OCI-LY3 (cell line): Measurements from ENCODE around the gene SLC22A12.

Experiments used
- H2AFZ ChIP-seq: fragments of 200-600, 300-600 bp; shearing (Covaris generic); 2 replicates; pipeline ENCODE4 v1.6.0; 2014; ENCODE audit warnings: antibody characterized with exemption, low read depth, low read length
- H3K27ac ChIP-seq: fragments of 200-600, 300-600 bp; sonication (generic); 2 replicates; pipeline ENCODE4 v1.5.1; 2014; ENCODE audit warnings: mild to moderate bottlenecking, low read length, moderate library complexity, mixed read lengths
- H3K27me3 ChIP-seq: fragments of 200-600, 300-600 bp; sonication (generic); 2 replicates; pipeline ENCODE4 v1.6.1; 2014; ENCODE audit warnings: low read depth, low read length, mixed read lengths
- H3K36me3 ChIP-seq: fragments of 200-600, 300-600 bp; sonication (generic); replicated peaks from 2 replicates; pipeline ENCODE3; 2014; ENCODE audit warnings: low read depth, low read length, mixed read lengths
- H3K4me1 ChIP-seq: fragments of 300-600, 200-600 bp; sonication (generic); 2 replicates; pipeline ENCODE4 v1.6.1; 2014; ENCODE audit warnings: low read length, mixed read lengths
- H3K4me2 ChIP-seq: fragments of 200-600, 300-600 bp; sonication (generic); 2 replicates; pipeline ENCODE4 v1.6.1; 2014; ENCODE audit warnings: low read length, mixed read lengths
- H3K4me3 ChIP-seq: fragments of 300-600, 200-600 bp; sonication (generic); 2 replicates; pipeline ENCODE4 v1.5.1; 2014; ENCODE audit warnings: antibody characterized with exemption, mild to moderate bottlenecking, low read length, moderate library complexity
- H3K79me2 ChIP-seq: fragments of 300-600, 200-600 bp; shearing (Covaris generic); 2 replicates; pipeline ENCODE4 v1.6.1; 2014; ENCODE audit warnings: mild to moderate bottlenecking, low read length, mixed read lengths
- H3K9ac ChIP-seq: fragments of 300-600, 200-600 bp; shearing (Covaris generic); 2 replicates; pipeline ENCODE4 v1.6.0; 2014; ENCODE audit warnings: mild to moderate bottlenecking, low read length, moderate library complexity
- H3K9me3 ChIP-seq: fragments of 200-600, 300-600 bp; shearing (Covaris generic); 2 replicates; pipeline ENCODE4 v1.6.1; 2014; ENCODE audit warnings: low read length, mixed read lengths; ENCODE audit not compliant: insufficient read depth
- H4K20me1 ChIP-seq: fragments of 200-600, 300-600 bp; sonication (generic); 2 replicates; pipeline ENCODE4 v1.6.1; 2016; ENCODE audit warnings: low read length, mixed read lengths; ENCODE audit not compliant: insufficient read depth
- CTCF ChIP-seq: fragments of 200-600, 300-600 bp; sonication (generic); IDR thresholded peaks from 2 replicates; pipeline ENCODE4 v1.5.1; 2014; ENCODE audit warnings: antibody characterized with exemption, low read length, low read depth
- EZH2phosphoT487 ChIP-seq: fragments of 200-600 bp; shearing (Covaris generic); IDR thresholded peaks from 2 replicates; pipeline ENCODE4 v1.6.1; 2018; ENCODE audit warnings: antibody characterized with exemption, mixed run types, low read depth

Gene SLC22A12

GRCh38 chr11:64553554-64554201 is 37.3 kb upstream of the SLC22A12 start:
- H3K9me3 ChIP-seq, result no peaks in the 10 kb centered on the region
- H3K4me2 ChIP-seq, result no peak overlapping the region
- H3K79me2 ChIP-seq, result no peaks in the 10 kb centered on the region
- 0 out of 2 replicates have a peak, but pooled peaks cover 2% of the 10 kb centered on the region for H3K27me3 ChIP-seq
- H3K36me3 ChIP-seq, result no peaks in the 10 kb centered on the region
- H2AFZ ChIP-seq, result no peak overlapping the region
- TF ChIP-seq CTCF (peak; percentile 97), EZH2phosphoT487 (no peak)
- H3K27ac ChIP-seq, result no peak overlapping the region
- no peak overlapping the region for H3K4me3 ChIP-seq
- H3K4me1 ChIP-seq, result peaks cover 11% of the 10 kb centered on the region
- no peak overlapping the region for H3K9ac ChIP-seq
- no peaks in the 10 kb centered on the region for H4K20me1 ChIP-seq

- TF ChIP-seq CTCF (no peak), EZH2phosphoT487 (no peak)
- H3K79me2 ChIP-seq, result no peaks in the 10 kb centered on the region
- H3K27ac ChIP-seq, result no peak overlapping the region
- H4K20me1 ChIP-seq, result no peaks in the 10 kb centered on the region
- no peak overlapping the region for H3K9ac ChIP-seq
- H3K4me2 ChIP-seq, result no peak overlapping the region
- no peaks in the 10 kb centered on the region for H3K9me3 ChIP-seq
- H3K4me3 ChIP-seq, result no peak overlapping the region
- H3K27me3 ChIP-seq, result 0 out of 2 replicates have a peak, but pooled peaks cover 2% of the 10 kb centered on the region
- no peak overlapping the region for H2AFZ ChIP-seq
- peaks cover 11% of the 10 kb centered on the region for H3K4me1 ChIP-seq
- H3K36me3 ChIP-seq, result no peaks in the 10 kb centered on the region
These were observed 34.8 kb upstream of the SLC22A12 start for GRCh38 chr11:64556044-64556720.

DNA sequence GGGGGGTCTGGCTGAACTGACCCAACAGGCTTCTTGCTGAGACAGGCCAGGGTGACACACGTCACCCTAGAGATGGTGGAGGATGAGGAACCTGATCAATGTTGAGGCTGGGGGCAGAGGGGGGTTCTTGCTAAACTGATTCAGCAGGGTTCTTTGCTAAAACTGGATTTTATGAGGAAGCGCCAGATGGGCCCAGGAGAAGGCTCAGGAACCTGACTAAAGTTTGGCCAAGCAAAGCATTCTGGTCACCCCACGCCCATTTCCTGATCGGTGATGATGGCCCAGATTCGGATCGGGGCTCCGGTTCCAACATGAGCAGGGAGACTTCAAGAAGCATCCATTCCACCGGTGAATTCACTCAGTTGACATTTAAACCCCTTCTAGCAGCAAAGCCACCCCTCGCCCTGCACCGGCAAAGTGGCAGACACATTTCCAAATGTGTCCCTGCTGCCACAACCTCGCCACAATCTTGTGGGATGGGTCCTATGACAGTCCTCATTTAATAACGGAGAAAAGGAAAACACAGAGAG is 34.2 kb upstream of the SLC22A12 start:
- TF ChIP-seq EZH2phosphoT487 (no peak), CTCF (no peak)
- H4K20me1 ChIP-seq, result no peaks in the 10 kb centered on the region
- no peak overlapping the region for H3K4me2 ChIP-seq
- 0 out of 2 replicates have a peak, but pooled peaks cover 2% of the 10 kb centered on the region for H3K27me3 ChIP-seq
- H2AFZ ChIP-seq, result no peak overlapping the region
- H3K4me3 ChIP-seq, result no peak overlapping the region
- peaks cover 11% of the 10 kb centered on the region for H3K4me1 ChIP-seq
- H3K36me3 ChIP-seq, result no peaks in the 10 kb centered on the region
- no peak overlapping the region for H3K9ac ChIP-seq
- no peaks in the 10 kb centered on the region for H3K79me2 ChIP-seq
- H3K9me3 ChIP-seq, result no peaks in the 10 kb centered on the region
- no peak overlapping the region for H3K27ac ChIP-seq

- H3K9me3 ChIP-seq, result no peaks in the 10 kb centered on the region
- no peak overlapping the region for H2AFZ ChIP-seq
- no peak overlapping the region for H3K4me3 ChIP-seq
- H3K4me1 ChIP-seq, result peaks cover 11% of the 10 kb centered on the region
- no peaks in the 10 kb centered on the region for H3K36me3 ChIP-seq
- TF ChIP-seq CTCF (no peak), EZH2phosphoT487 (no peak)
- no peak overlapping the region for H3K9ac ChIP-seq
- no peak overlapping the region for H3K4me2 ChIP-seq
- no peak overlapping the region for H3K27ac ChIP-seq
- 0 out of 2 replicates have a peak, but pooled peaks cover 2% of the 10 kb centered on the region for H3K27me3 ChIP-seq
- no peaks in the 10 kb centered on the region for H3K79me2 ChIP-seq
- H4K20me1 ChIP-seq, result no peaks in the 10 kb centered on the region
These were observed 32.8 kb upstream of the SLC22A12 start for GRCh38 chr11:64558065-64558745.
